Measurements from ENCODE around the gene RCN2. TPM values are rescaled to one million over a fixed set of nuclear protein-coding genes. Genes with fewer than 3 reads are reported as not detected.

RCN2 gene
- total and polyA plus RNA-seq, 2 of the 8 experiments (the other 6 are each of a cell fraction or from before 2014, with no cell fraction given): 65.6 to 137 TPM

- TF ChIP-seq, protein P1, sequence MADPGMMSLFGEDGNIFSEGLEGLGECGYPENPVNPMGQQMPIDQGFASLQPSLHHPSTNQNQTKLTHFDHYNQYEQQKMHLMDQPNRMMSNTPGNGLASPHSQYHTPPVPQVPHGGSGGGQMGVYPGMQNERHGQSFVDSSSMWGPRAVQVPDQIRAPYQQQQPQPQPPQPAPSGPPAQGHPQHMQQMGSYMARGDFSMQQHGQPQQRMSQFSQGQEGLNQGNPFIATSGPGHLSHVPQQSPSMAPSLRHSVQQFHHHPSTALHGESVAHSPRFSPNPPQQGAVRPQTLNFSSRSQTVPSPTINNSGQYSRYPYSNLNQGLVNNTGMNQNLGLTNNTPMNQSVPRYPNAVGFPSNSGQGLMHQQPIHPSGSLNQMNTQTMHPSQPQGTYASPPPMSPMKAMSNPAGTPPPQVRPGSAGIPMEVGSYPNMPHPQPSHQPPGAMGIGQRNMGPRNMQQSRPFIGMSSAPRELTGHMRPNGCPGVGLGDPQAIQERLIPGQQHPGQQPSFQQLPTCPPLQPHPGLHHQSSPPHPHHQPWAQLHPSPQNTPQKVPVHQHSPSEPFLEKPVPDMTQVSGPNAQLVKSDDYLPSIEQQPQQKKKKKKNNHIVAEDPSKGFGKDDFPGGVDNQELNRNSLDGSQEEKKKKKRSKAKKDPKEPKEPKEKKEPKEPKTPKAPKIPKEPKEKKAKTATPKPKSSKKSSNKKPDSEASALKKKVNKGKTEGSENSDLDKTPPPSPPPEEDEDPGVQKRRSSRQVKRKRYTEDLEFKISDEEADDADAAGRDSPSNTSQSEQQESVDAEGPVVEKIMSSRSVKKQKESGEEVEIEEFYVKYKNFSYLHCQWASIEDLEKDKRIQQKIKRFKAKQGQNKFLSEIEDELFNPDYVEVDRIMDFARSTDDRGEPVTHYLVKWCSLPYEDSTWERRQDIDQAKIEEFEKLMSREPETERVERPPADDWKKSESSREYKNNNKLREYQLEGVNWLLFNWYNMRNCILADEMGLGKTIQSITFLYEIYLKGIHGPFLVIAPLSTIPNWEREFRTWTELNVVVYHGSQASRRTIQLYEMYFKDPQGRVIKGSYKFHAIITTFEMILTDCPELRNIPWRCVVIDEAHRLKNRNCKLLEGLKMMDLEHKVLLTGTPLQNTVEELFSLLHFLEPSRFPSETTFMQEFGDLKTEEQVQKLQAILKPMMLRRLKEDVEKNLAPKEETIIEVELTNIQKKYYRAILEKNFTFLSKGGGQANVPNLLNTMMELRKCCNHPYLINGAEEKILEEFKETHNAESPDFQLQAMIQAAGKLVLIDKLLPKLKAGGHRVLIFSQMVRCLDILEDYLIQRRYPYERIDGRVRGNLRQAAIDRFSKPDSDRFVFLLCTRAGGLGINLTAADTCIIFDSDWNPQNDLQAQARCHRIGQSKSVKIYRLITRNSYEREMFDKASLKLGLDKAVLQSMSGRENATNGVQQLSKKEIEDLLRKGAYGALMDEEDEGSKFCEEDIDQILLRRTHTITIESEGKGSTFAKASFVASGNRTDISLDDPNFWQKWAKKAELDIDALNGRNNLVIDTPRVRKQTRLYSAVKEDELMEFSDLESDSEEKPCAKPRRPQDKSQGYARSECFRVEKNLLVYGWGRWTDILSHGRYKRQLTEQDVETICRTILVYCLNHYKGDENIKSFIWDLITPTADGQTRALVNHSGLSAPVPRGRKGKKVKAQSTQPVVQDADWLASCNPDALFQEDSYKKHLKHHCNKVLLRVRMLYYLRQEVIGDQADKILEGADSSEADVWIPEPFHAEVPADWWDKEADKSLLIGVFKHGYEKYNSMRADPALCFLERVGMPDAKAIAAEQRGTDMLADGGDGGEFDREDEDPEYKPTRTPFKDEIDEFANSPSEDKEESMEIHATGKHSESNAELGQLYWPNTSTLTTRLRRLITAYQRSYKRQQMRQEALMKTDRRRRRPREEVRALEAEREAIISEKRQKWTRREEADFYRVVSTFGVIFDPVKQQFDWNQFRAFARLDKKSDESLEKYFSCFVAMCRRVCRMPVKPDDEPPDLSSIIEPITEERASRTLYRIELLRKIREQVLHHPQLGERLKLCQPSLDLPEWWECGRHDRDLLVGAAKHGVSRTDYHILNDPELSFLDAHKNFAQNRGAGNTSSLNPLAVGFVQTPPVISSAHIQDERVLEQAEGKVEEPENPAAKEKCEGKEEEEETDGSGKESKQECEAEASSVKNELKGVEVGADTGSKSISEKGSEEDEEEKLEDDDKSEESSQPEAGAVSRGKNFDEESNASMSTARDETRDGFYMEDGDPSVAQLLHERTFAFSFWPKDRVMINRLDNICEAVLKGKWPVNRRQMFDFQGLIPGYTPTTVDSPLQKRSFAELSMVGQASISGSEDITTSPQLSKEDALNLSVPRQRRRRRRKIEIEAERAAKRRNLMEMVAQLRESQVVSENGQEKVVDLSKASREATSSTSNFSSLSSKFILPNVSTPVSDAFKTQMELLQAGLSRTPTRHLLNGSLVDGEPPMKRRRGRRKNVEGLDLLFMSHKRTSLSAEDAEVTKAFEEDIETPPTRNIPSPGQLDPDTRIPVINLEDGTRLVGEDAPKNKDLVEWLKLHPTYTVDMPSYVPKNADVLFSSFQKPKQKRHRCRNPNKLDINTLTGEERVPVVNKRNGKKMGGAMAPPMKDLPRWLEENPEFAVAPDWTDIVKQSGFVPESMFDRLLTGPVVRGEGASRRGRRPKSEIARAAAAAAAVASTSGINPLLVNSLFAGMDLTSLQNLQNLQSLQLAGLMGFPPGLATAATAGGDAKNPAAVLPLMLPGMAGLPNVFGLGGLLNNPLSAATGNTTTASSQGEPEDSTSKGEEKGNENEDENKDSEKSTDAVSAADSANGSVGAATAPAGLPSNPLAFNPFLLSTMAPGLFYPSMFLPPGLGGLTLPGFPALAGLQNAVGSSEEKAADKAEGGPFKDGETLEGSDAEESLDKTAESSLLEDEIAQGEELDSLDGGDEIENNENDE (IDR thresholded peaks at IDR 0.05; ENCODE audit: insufficient replicate concordance, low read length): no peak
- TF ChIP-seq TEAD4 (IDR thresholded peaks at IDR 0.05; ENCODE audit: low read depth, low read length): no peak
- TF ChIP-seq SIX5 (IDR thresholded peaks at IDR 0.05; ENCODE audit: low read depth, low read length): no peak
- TF ChIP-seq, protein P2, sequence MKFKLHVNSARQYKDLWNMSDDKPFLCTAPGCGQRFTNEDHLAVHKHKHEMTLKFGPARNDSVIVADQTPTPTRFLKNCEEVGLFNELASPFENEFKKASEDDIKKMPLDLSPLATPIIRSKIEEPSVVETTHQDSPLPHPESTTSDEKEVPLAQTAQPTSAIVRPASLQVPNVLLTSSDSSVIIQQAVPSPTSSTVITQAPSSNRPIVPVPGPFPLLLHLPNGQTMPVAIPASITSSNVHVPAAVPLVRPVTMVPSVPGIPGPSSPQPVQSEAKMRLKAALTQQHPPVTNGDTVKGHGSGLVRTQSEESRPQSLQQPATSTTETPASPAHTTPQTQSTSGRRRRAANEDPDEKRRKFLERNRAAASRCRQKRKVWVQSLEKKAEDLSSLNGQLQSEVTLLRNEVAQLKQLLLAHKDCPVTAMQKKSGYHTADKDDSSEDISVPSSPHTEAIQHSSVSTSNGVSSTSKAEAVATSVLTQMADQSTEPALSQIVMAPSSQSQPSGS (IDR thresholded peaks at IDR 0.05; ENCODE audit: low read length): no peak
- no peak for TF ChIP-seq POLR2AphosphoS5 (IDR thresholded peaks at IDR 0.05; ENCODE audit: low read depth, low read length)
- TF ChIP-seq BRCA1 (IDR thresholded peaks at IDR 0.05; ENCODE audit: low read depth, low read length): no peak
- TF ChIP-seq CEBPB (IDR thresholded peaks at IDR 0.05; ENCODE audit: low read depth, low read length): no peak
- TF ChIP-seq NANOG (IDR thresholded peaks at IDR 0.05; ENCODE audit: insufficient read depth, low read depth, low read length, poor library complexity, severe bottlenecking): no peak
- TF ChIP-seq TAF1 (IDR thresholded peaks at IDR 0.05; ENCODE audit: low read depth, low read length): no peak
These were observed 51.2 kb downstream of the RCN2 start (continued) for GRCh38 chr15:76982756-76983155.

Data from H1 (cell line).